ENCODE measurements around the gene NRM.

The NRM gene

DNA sequence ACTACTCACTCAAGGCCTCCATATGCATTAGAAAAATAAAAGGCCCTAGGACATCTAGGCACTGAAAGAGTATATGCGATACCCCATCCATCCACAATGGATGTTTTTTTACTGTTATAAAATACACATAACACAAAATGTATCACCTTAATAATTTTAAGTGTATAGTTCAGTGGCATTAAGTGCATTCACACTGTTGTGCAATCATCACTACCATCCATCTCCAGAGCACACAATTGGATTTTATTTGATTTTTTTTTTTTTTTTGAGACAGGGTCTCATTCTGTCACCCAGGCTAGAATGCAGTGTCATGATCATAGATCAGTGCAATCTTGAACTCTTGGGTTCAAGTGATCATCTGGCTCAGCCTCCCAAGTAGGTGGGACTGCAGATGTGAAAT is 23.5 kb upstream of the NRM start:
- no peak for ATAC-seq
- no peak for TF ChIP-seq ARNTL (CRISPR knock-in tag; IDR thresholded peaks at IDR 0.05; ENCODE audit: borderline replicate concordance, low read depth)
- TF ChIP-seq TSHZ2 (CRISPR knock-in tag; IDR thresholded peaks at IDR 0.05) = no peak
- TF ChIP-seq ZNF8 (CRISPR knock-in tag; IDR thresholded peaks at IDR 0.05) = no peak
- no peak for TF ChIP-seq ZFP30 (CRISPR knock-in tag; IDR thresholded peaks at IDR 0.05)
- no peak for TF ChIP-seq POU6F1 (CRISPR knock-in tag; IDR thresholded peaks at IDR 0.05; ENCODE audit: borderline replicate concordance, low read depth)
- no peak for TF ChIP-seq ESRRG (CRISPR knock-in tag; IDR thresholded peaks at IDR 0.05)
- no peak for TF ChIP-seq ZNF70 (CRISPR knock-in tag; IDR thresholded peaks at IDR 0.05)

GRCh38 chr6:30712441-30712945 is 21.7 kb upstream of the NRM start:
- ATAC-seq = no peak
- no peak for TF ChIP-seq ZNF565 (CRISPR knock-in tag; conservative IDR thresholded peaks at IDR 0.05; ENCODE audit: low read depth)
- TF ChIP-seq TSHZ2 (CRISPR knock-in tag; IDR thresholded peaks at IDR 0.05) = no peak
- no peak for TF ChIP-seq ARNTL (CRISPR knock-in tag; IDR thresholded peaks at IDR 0.05; ENCODE audit: borderline replicate concordance, low read depth)
- TF ChIP-seq ZNF70 (CRISPR knock-in tag; IDR thresholded peaks at IDR 0.05) = no peak
- TF ChIP-seq ZFP30 (CRISPR knock-in tag; IDR thresholded peaks at IDR 0.05) = no peak
- no peak for TF ChIP-seq ZC3H10 (CRISPR knock-in tag; IDR thresholded peaks at IDR 0.05)
- no peak for TF ChIP-seq ZNF8 (CRISPR knock-in tag; IDR thresholded peaks at IDR 0.05)
- TF ChIP-seq GLIS3 (CRISPR knock-in tag; IDR thresholded peaks at IDR 0.05) = no peak
- TF ChIP-seq SNAI2 (CRISPR knock-in tag; IDR thresholded peaks at IDR 0.05) = no peak
- no peak for TF ChIP-seq PPARA (CRISPR knock-in tag; IDR thresholded peaks at IDR 0.05; ENCODE audit: borderline replicate concordance)
- no peak for TF ChIP-seq ESRRG (CRISPR knock-in tag; IDR thresholded peaks at IDR 0.05)
- TF ChIP-seq ZFP3 (CRISPR knock-in tag; IDR thresholded peaks at IDR 0.05) = no peak
- TF ChIP-seq BACH2 (CRISPR knock-in tag; IDR thresholded peaks at IDR 0.05; ENCODE audit: borderline replicate concordance) = no peak
- no peak for TF ChIP-seq CREB5 (CRISPR knock-in tag; IDR thresholded peaks at IDR 0.05; ENCODE audit: low read depth)
- TF ChIP-seq, protein P1, sequence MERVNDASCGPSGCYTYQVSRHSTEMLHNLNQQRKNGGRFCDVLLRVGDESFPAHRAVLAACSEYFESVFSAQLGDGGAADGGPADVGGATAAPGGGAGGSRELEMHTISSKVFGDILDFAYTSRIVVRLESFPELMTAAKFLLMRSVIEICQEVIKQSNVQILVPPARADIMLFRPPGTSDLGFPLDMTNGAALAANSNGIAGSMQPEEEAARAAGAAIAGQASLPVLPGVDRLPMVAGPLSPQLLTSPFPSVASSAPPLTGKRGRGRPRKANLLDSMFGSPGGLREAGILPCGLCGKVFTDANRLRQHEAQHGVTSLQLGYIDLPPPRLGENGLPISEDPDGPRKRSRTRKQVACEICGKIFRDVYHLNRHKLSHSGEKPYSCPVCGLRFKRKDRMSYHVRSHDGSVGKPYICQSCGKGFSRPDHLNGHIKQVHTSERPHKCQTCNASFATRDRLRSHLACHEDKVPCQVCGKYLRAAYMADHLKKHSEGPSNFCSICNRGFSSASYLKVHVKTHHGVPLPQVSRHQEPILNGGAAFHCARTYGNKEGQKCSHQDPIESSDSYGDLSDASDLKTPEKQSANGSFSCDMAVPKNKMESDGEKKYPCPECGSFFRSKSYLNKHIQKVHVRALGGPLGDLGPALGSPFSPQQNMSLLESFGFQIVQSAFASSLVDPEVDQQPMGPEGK (CRISPR knock-in tag; IDR thresholded peaks at IDR 0.05; ENCODE audit: borderline replicate concordance) = no peak
- TF ChIP-seq CSRNP3 (CRISPR knock-in tag; IDR thresholded peaks at IDR 0.05) = no peak
- TF ChIP-seq TCF4 (CRISPR knock-in tag; IDR thresholded peaks at IDR 0.05; ENCODE audit: borderline replicate concordance) = no peak
- no peak for TF ChIP-seq POU6F1 (CRISPR knock-in tag; IDR thresholded peaks at IDR 0.05; ENCODE audit: borderline replicate concordance, low read depth)
- no peak for TF ChIP-seq TOX (CRISPR knock-in tag; IDR thresholded peaks at IDR 0.05; ENCODE audit: borderline replicate concordance)
- no peak for TF ChIP-seq ISL1 (CRISPR knock-in tag; IDR thresholded peaks at IDR 0.05)

Data from SK-N-SH treated with all-trans-retinoic acid at 6 μM for 48 hours (cell line).